Mononuclear cell (primary cell): Measurements from ENCODE around the gene CCL2. TPM values are rescaled to one million over a fixed set of nuclear protein-coding genes. Genes with fewer than 3 reads are reported as not detected.

Source experiments
- H3K27me3 ChIP-seq: 2 replicates; pipeline ENCODE4 v1.6.0; 2011; ENCODE audit warnings: low read length, control low read depth; ENCODE audit not compliant: insufficient read depth
- H3K4me1 ChIP-seq: 2 replicates; pipeline ENCODE4 v1.5.1; 2011; ENCODE audit warnings: mild to moderate bottlenecking, low read length, control low read depth; ENCODE audit not compliant: insufficient read depth
- H3K4me3 ChIP-seq: 2 replicates; pipeline ENCODE4 v1.5.1; 2011; ENCODE audit warnings: mild to moderate bottlenecking, low read length, moderate library complexity
- H3K9me3 ChIP-seq: 2 replicates; pipeline ENCODE4 v1.5.1; 2011; ENCODE audit warnings: low read depth, mild to moderate bottlenecking, control low read depth, low read length
- total RNA-seq: library from RNA; depleted of rRNA; stranded (reverse); fragments of >200 nt; gene quantifications from one replicate; pipeline ENCODE4 v1.2.3, GENCODE V29; 2012

CCL2 gene
- total RNA-seq, 1 donor, result 2.2 TPM

- Histone ChIP-seq H3K27me3 (peaks cover 10% of the 10 kb centered on the region), H3K4me1 (no peaks in the 10 kb centered on the region), H3K4me3 (no peak overlapping the region)
Observed at GRCh38 chr17:34275881-34276280, 20.8 kb downstream of the CCL2 start.

DNA sequence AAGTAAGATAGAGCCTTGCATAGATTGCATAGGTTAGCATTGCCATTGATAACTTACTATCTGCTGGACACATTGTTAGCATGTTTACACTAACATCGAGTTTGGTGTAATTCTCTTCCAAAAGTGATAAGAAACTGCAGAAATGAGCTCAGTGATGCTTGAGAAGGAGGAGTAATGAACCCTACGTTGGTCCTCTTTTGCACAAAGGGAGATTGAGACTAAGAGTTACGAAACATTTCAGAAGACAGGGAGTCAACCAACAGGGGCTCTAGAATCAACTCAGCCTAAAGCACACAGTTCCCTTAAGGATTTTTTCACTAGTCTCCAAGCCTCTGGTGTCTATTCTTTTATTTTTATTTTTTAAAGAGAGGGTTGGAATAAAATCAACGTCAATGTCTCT lies 21.7 kb downstream of the CCL2 start:
- Histone ChIP-seq H3K27me3 (peaks cover 4% of the 10 kb centered on the region), H3K9me3 (no peaks in the 10 kb centered on the region), H3K4me3 (no peak overlapping the region), H3K4me1 (no peaks in the 10 kb centered on the region)

More at GRCh38 chr17:34275881-34276280, 20.8 kb downstream of the CCL2 start:
- no peaks in the 10 kb centered on the region for H3K9me3 ChIP-seq

DNA sequence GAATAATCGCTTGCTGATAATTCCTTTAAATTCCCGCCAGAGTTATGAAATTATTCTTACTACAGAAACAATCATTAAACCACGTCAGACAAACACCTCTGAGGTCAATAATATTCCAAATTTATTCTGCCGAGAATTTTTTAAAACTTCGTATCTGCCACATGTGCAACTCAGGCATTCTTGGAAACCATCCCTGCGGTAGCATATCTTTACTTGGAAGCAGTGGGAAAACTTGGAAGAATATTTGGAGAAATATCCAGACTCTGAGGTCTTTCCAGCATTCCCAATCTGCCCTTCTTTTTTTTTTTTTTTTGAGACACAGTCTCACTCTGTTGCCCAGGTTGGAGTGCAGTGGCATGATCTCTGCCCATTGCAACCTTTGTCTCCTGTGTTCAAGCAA lies 28.5 kb downstream of the CCL2 start:
- peaks cover 2% of the 10 kb centered on the region for H3K27me3 ChIP-seq
- no peak overlapping the region for H3K4me3 ChIP-seq
- H3K9me3 ChIP-seq, result no peaks in the 10 kb centered on the region
- no peaks in the 10 kb centered on the region for H3K4me1 ChIP-seq

DNA sequence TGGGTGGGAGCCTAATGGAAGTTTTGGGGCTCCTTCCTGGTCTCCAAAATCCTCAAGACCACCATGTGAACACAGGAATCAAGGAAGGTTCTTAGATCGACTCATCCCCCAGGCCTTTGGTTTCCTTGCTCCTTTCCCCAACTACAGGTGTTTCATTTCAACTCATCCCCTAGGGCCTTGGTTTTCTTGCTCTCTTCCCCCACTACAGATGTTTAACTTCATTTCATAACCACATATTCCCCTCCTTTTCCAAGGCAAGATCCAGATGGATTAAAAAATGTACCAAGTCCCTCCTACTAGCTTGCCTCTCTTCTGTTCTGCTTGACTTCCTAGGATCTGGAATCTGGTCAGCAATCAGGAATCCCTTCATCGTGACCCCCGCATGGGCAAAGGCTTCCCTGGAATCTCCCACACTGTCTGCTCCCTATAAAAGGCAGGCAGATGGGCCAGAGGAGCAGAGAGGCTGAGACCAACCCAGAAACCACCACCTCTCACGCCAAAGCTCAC lies 30.3 kb downstream of the CCL2 start, which contains the start of gene CCL11:
TSS of gene CCL11 (plus strand) at position 457 of the 507 bp plus-strand sequence. CDS start 67 bp downstream, outside the sequence.
- peaks cover 2% of the 10 kb centered on the region for H3K27me3 ChIP-seq
- H3K4me3 ChIP-seq, result no peak within 1 kb of the TSS
- no peaks in the 10 kb centered on the region for H3K9me3 ChIP-seq
- no peaks in the 10 kb centered on the region for H3K4me1 ChIP-seq

DNA sequence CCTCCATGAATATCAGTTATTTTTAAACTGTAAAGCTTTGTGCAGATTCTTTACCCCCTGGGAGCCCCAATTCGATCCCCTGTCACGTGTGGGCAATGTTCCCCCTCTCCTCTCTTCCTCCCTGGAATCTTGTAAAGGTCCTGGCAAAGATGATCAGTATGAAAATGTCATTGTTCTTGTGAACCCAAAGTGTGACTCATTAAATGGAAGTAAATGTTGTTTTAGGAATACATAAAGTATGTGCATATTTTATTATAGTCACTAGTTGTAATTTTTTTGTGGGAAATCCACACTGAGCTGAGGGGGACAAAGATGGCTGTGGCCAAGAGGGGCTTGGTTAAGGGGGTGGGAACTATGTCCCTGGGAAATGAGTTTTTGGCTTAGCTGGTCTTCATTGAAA lies 32.8 kb downstream of the CCL2 start:
- H3K4me3 ChIP-seq, result no peak overlapping the region
- H3K9me3 ChIP-seq, result no peaks in the 10 kb centered on the region
- H3K27me3 ChIP-seq, result peaks cover 2% of the 10 kb centered on the region
- no peaks in the 10 kb centered on the region for H3K4me1 ChIP-seq

GRCh38 chr17:34290586-34290985 lies 35.5 kb downstream of the CCL2 start:
- no peak overlapping the region for H3K4me3 ChIP-seq
- no peaks in the 10 kb centered on the region for H3K4me1 ChIP-seq
- H3K27me3 ChIP-seq, result no peaks in the 10 kb centered on the region
- H3K9me3 ChIP-seq, result no peaks in the 10 kb centered on the region

DNA sequence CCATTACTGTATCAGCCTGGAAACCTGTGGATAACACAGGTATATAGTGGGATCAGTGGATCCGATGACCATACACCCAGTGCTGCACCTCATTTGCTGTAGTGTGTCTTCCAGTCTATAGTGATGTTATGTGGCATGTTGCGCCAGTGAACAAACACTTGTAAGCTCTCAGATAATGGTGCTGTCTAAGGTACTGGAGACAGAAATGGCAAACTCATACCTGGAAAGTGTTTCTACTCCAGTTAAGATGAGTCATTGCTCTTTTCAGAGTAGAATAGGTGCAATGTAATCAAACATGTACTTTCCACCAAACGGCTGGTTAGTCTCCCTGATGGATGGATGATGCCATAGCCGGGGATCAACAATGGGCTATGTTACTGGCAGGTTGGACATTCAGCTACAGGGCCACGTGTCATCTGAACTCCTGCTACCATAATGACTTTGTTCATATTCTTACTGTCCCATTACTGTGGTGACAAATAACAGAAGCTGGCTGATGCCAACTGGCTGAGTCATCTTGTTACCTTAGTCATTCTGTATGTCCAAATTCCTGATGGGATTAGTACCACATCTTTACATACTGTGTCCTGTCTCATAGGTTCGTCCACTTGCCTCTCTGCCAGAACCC lies 36.8 kb downstream of the CCL2 start:
- no peak overlapping the region for H3K4me3 ChIP-seq
- H3K9me3 ChIP-seq, result no peaks in the 10 kb centered on the region
- no peaks in the 10 kb centered on the region for H3K4me1 ChIP-seq
- H3K27me3 ChIP-seq, result no peaks in the 10 kb centered on the region

DNA sequence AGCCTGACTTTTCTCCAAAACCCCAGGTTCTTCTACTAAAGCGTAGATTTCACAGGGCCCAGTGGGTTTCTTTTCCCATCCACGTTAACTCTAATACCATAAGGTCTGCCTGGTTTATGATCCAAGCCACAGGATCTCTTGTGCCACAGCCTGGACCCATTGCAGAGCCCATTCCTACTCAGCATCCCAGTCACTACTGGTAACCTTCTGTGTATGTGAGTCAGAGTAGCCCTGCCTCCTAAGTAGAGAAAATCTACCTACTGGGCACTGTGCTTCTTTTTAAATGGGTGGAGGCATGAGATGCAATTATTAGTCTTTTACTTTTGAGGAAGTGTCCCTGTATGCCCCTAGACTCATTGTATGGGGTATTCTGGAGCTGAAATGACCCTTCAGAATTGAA lies 43.9 kb downstream of the CCL2 start:
- no peaks in the 10 kb centered on the region for H3K9me3 ChIP-seq
- peaks cover 18% of the 10 kb centered on the region for H3K4me1 ChIP-seq
- H3K4me3 ChIP-seq, result no peak overlapping the region
- no peaks in the 10 kb centered on the region for H3K27me3 ChIP-seq

DNA sequence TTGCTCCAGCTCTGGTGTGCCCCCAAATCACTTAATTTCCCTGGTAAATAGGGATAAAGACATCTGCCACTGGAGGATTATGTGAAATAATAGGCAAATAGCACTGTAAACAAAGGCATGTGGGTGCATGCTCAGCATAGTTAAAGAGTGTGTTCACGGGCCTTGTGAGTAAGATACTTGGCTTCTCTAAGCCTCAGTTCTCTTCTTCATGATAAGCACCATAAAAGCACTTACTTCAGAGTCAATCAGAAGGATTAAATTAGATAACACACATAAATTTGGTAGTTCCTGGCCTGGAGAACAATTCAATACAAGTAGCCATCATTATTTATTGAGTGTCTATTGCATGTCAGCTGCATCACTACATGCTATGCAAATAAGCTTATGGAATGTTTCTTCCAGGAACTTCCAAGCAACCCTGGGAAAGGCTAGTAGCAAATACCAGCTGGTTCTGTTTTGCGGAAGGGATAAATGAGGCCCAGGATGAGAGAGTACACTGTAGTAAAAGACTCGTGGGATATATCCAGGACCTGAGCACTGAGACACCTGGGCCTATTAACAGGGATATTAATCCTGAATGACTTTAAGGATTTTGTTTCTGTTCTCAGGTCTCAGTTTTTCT lies 45.0 kb downstream of the CCL2 start:
- Histone ChIP-seq H3K4me1 (peaks cover 18% of the 10 kb centered on the region), H3K27me3 (no peaks in the 10 kb centered on the region), H3K4me3 (no peak overlapping the region), H3K9me3 (no peaks in the 10 kb centered on the region)

- H3K27me3 ChIP-seq, result no peaks in the 10 kb centered on the region
- H3K4me1 ChIP-seq, result peaks cover 18% of the 10 kb centered on the region
- no peaks in the 10 kb centered on the region for H3K9me3 ChIP-seq
- no peak overlapping the region for H3K4me3 ChIP-seq
Observed at GRCh38 chr17:34300652-34301370, 45.7 kb downstream of the CCL2 start.

DNA sequence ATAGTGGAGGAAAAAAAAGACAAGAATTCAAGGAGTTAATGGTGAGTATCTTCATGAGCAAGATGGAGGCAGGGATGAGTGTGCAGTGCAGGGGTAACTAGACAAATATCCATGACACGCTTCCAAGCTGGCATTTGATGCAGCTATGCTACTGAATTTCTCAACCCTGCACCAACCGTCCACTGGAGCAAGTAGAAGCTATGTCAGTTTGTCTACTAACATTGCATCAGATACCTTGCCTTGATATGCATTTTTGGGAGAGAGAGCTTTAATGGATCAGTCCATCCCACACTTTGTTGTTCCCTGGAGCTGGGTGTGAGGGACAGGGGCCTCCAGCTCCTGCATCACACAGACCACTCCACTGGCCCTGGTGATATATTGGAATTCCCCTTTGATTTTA lies 46.9 kb downstream of the CCL2 start:
- Histone ChIP-seq H3K4me3 (no peak overlapping the region), H3K4me1 (peaks cover 29% of the 10 kb centered on the region), H3K27me3 (no peaks in the 10 kb centered on the region), H3K9me3 (no peaks in the 10 kb centered on the region)

DNA sequence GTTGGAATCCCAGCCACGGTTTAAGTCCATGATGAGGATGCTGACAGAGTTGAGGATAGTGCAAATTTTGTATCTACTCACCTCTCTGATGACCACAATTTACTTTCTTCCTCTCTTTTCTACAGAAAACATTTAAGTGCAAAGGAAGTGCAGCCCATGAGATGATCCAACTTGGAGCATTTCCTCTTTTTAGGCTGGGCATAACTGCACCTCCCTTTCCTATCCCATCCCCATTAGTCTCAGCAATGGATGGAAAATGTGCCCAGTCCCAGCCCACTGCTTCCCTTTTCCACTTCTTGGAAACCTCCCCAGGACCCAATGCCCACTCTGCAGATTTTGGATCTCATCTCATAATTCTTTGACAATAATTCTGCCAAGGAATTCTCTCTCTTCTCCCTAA lies 47.6 kb downstream of the CCL2 start:
- no peaks in the 10 kb centered on the region for H3K27me3 ChIP-seq
- H3K4me3 ChIP-seq, result no peak overlapping the region
- H3K4me1 ChIP-seq, result peaks cover 36% of the 10 kb centered on the region
- no peaks in the 10 kb centered on the region for H3K9me3 ChIP-seq

GRCh38 chr17:34303606-34304005 lies 48.5 kb downstream of the CCL2 start:
- Histone ChIP-seq H3K4me1 (peaks cover 44% of the 10 kb centered on the region), H3K9me3 (no peaks in the 10 kb centered on the region), H3K4me3 (no peak overlapping the region), H3K27me3 (no peaks in the 10 kb centered on the region)

DNA sequence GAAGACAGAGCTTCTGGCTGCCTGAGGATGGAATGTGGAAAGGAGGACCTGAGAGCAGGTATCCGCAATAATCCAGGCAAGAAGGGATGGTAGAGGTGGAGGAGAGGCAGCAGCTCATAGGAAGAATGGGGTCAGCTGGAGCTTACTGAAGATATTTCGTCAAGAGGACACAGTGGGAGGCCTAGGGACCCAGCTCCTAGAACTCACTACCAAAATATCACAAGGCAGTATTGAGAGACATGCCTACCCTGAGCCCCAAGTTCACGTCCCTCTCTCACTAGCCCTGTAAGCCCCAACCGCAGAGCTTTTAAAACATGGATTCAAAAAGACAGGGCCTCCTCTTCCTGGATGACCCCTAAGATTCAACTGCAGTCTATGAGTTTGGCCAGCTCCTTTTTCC lies 50.0 kb downstream of the CCL2 start:
- Histone ChIP-seq H3K27me3 (no peaks in the 10 kb centered on the region), H3K4me1 (peaks cover 43% of the 10 kb centered on the region), H3K9me3 (no peaks in the 10 kb centered on the region), H3K4me3 (no peak overlapping the region)

- Histone ChIP-seq H3K9me3 (no peaks in the 10 kb centered on the region), H3K4me1 (peaks cover 43% of the 10 kb centered on the region), H3K27me3 (no peaks in the 10 kb centered on the region), H3K4me3 (no peak overlapping the region)
Observed at GRCh38 chr17:34305606-34306005, 50.5 kb downstream of the CCL2 start.
